Ovary (tissue), 10 donors: ENCODE measurements around the gene PARD3. TPM values are rescaled to one million over a fixed set of nuclear protein-coding genes. Genes with fewer than 3 reads are reported as not detected.

Source experiments
- DNase-seq, 5 donors: peaks; one replicate each; pipeline ENCODE4 v3.0.0-alpha.2; 2019 to 2020
- H3K27ac ChIP-seq, 2 donors: fragments of 200-600 bp; one replicate each; pipeline versions ENCODE4 v1.5.1 to v1.8.0; 2019 to 2022
- H3K27me3 ChIP-seq: fragments of 200-600 bp; one replicate; pipeline ENCODE4 v1.8.0; 2022
- H3K36me3 ChIP-seq: fragments of 200-600 bp; sonication (generic); one replicate; pipeline ENCODE4 v1.5.1; 2019
- H3K4me1 ChIP-seq: one replicate; pipeline ENCODE4 v1.8.1; 2013; ENCODE audit warnings: mild to moderate bottlenecking, moderate library complexity; ENCODE audit not compliant: insufficient read depth
- H3K4me3 ChIP-seq: fragments of 200-600 bp; sonication (generic); one replicate; pipeline ENCODE4 v1.5.1; 2017
- H3K9me3 ChIP-seq, 2 donors: fragments of 200-600 bp in 1 of 2; sonication (generic) in 1 of 2; one replicate each; pipeline versions ENCODE4 v1.5.1 to v1.8.1; 2013 to 2019; ENCODE audit warnings: mild to moderate bottlenecking in 1 of 2, moderate library complexity in 1 of 2
- CTCF ChIP-seq, 3 donors: fragments of 450-650 bp in 2 of 3; fragments of 200-600 bp in 1 of 3; IDR thresholded peaks; one replicate each; pipeline versions ENCODE4 v1.5.1 to v1.8.0; 2016 to 2022; ENCODE audit warnings: antibody characterized with exemption in 3 of 3, mild to moderate bottlenecking in 1 of 3
- EP300 ChIP-seq: sonication (generic); formaldehyde crosslinking; IDR thresholded peaks from one replicate; pipeline ENCODE4 v1.6.1; 2017; ENCODE audit warnings: antibody characterized with exemption
- POLR2A ChIP-seq: fragments of 450-650 bp; IDR thresholded peaks from one replicate; pipeline ENCODE4 v1.6.1; 2017; ENCODE audit warnings: antibody characterized with exemption, mild to moderate bottlenecking, moderate library complexity
- WGBS, 3 donors: extraction: QIAGEN DNeasy Blood & Tissue Kit in 1 of 3; methylation state at CpG; one replicate each; pipeline versions ENCODE4 v1.1.5 to v1.1.7; 2013 to 2017; 5-methylcytosine and 5-hydroxymethylcytosine counted together
- intact Hi-C, 4 donors: fragments of 100-400 bp; cut with DNase I; formaldehyde crosslinking; loops; one replicate each; pipeline versions ENCODE4 v1.11.0 to v1.15.1; 2022 to 2023
- long read RNA-seq, 3 donors: library from polyadenylated mRNA in 2 of 3; unstranded in 2 of 3; transcript quantifications; one replicate each; pipeline ENCODE4 v2.0.0 and lab custom pipeline, GENCODE V29; 2021 to 2026
- polyA plus RNA-seq, 2 donors: library from polyadenylated mRNA; stranded (reverse); fragments of 200-250 nt in 1 of 2; fragments of 350-450 nt in 1 of 2; fragmentation: Illumina TruSeq in 1 of 2; extraction: RNeasy Lipid Tissue Mini Kit (QIAGEN cat#74804) in 1 of 2; gene quantifications; one replicate each; pipeline ENCODE4 v1.2.3, GENCODE V29; 2013 to 2014
- total RNA-seq, 7 donors: library from RNA; depleted of rRNA in 2 of 7; stranded (reverse); fragments of >200 nt in 2 of 7; fragmentation: NEBNext Ultra II Directional in 3 of 7; extraction: Animal tissue kit (Norgen Biotek cat#: 25700) in 3 of 7; gene quantifications; one replicate each; pipeline versions ENCODE4 v1.1.0 to v1.2.4, GENCODE V29; 2016 to 2023
- donor health status: DM: no; HTN: no; CAD: no; lungs with moderate emphysema.
- donor health status: DM: no; HTN: no; CAD: no.
- donor health status: Bipolar disorder and iron deficiency.
- donor health status: DM: yes; HTN: yes; CAD: no.
- donor health status: DM: no; HTN: no; CAD: no.
- donor health status: DM: yes; HTN: yes; CAD: no.

PARD3 gene
- total RNA-seq: 10 to 100 TPM; 43.1 to 92.3 (median 67.1) TPM
- polyA plus RNA-seq: 10 to 100 TPM; 31.8 to 76.1 TPM
- long read RNA-seq, donor 1, partial matches to known transcripts: 31 of 70 reads
- long read RNA-seq, donor 1, other reads (novel, unspliced or antisense): 39 of 70 reads
- long read RNA-seq, donor 2, partial matches to known transcripts: 10 of 11 reads
- long read RNA-seq, donor 2, other reads (novel, unspliced or antisense): 0 of 11 reads
- long read RNA-seq, donor 3, full-length matches to known transcripts: 14 of 84 reads
- long read RNA-seq, donor 3, partial matches to known transcripts: 21 of 84 reads
- long read RNA-seq, donor 3, other reads (novel, unspliced or antisense): 49 of 84 reads

DNA sequence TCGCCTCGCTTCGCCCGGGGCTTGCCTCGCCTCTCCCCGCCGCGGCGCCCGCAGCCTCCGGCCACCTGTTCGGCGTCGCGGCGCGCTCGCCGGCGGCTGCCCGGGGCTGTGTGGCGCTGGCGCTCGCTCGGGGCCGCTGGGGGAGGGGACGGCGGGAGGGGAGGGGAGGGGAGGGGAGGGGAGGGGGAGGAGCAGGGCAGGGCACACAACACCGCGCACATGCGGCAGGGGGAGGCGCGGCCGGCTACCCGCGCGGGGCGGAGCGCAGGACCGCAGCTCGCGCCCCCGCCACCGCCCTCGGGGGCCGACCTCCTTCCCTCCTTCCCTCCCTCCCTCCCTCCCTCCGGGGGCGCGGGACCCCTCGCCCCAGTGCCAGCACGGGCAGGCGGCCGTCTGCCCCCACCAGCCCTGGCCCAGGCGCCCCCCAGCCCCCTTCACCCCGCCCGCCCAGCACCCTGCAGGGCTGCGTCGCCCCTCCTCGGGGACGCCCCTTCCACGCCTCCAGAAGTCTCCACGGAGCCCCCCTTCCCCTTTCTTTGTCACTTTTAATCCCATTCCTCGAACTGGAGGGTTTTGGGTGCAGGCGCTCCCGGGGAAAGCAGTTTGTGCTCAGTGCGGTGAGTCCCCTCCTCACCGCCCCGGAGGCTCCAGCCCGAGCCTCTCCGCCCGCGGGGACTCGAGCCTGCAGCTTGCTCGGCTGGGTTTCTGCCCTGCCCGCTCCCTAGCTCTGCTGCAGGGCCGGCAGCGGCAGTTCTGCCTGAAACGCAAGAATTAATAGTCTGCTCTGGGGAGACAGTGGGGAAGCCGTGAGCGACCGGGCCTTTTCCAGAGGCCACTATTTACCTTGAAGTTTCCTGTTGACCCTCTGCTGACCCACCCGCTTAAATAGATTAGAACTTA lies at the start of gene PARD3:
Gene PARD3 (minus strand): TSS at position 112 of the 900 bp plus-strand sequence. CDS start 301 bp downstream, outside the sequence.
- Histone ChIP-seq H3K4me1 (peaks cover 13% of the 10 kb centered on the region), H3K9me3 (no peaks in the 10 kb centered on the region), H3K4me3 (peak within 1 kb of the TSS; percentile 67), H3K27me3 (no peaks in the 10 kb centered on the region), H3K27ac (peak within 1 kb of the TSS; percentile 94 to 97), H3K36me3 (no peaks in the 10 kb centered on the region)
- 0 to 1% (median 0%) methylated on average over 24 to 79 of the region's 82 CpGs for WGBS, 3 donors
- intact Hi-C loops: loop anchor here (10.0 kb wide), 3 partner anchors 81 to 151 kb away; no protein-coding TSS in a partner anchor
- DNase-seq: peak; percentile 77 to 82 (median 78)
- no peak for TF ChIP-seq POLR2A
- TF ChIP-seq CTCF (IDR thresholded peaks at IDR 0.05): no peak
- TF ChIP-seq EP300: no peak

DNA sequence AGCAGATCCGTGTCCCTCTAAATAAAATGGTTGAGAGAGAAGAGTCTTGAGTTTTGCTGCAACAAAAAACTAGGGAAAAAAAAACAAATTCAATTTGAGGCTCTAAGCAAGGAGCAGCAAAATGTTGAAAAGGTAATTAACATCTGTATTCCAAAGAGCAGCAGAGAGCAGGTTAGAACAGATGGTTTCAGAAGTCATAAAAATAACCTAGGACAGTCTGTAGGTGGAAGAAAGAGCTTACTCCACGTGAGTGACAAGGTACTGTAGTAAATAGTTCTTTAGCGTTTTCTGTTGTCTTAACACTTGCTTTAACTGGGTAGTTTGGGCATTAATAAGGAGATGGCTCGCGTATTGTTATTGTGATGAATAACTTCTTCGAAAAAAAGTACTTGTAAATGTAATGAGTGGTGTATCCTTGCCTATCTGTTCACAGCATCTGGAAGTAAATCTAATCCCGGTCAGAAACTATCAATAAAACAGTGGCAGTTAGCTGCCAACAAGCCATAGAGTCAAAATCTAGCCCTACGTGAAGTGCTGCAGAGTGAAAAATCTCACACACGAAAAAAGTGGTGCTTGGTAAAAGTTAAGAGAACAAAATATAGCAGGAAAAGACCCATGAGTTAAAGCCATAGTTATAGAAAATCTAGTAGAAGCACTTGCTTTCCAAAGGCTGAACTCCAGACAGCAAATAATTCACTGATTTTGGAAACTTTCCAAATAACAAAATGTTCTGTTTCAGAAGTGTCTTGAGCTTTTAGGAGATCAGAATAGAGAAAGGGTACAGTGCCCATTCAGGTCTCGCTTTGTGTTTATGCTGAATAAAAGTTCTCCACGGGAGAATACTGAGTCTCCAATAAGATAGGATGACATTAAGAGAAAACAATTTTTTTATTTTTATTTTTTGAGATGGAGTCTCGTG lies 49.3 kb upstream of the PARD3 start:
- Histone ChIP-seq H3K27ac (peak overlapping the region in 1 of 2 donors; percentile 32), H3K4me3 (no peak overlapping the region), H3K9me3 (no peaks in the 10 kb centered on the region), H3K4me1 (peaks cover 21% of the 10 kb centered on the region), H3K27me3 (no peaks in the 10 kb centered on the region), H3K36me3 (no peaks in the 10 kb centered on the region)
- no peak for TF ChIP-seq CTCF (IDR thresholded peaks at IDR 0.05)
- no peak for TF ChIP-seq EP300
- TF ChIP-seq POLR2A: no peak
- intact Hi-C loops: no loop called here
- 22 to 26% (median 23%) methylated on average over 12 of the region's 12 CpGs for whole genome bisulfite sequencing, 3 donors
- no peak for DNase-seq

DNA sequence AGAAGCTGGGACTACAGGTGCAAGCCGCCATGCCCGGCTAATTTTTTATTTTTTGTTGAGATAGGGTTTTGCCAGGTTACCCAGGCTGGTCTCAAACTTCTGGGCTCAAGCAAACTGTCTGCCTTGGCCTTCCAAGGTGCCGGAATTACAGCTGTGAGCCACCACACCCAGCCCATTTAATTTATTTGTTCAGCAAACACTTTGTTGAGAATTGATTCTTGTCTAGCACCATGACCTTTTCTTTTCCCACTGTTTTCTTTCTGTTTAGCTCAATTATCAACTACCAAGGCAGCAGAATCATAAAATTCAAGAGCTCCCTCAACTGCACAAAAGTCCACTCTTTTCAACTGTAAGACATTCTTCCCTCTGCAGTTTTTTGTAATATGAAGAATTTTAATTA lies 47.8 kb upstream of the PARD3 start:
- DNase-seq: no peak
- no peak for TF ChIP-seq CTCF (IDR thresholded peaks at IDR 0.05)
- TF ChIP-seq EP300: no peak
- TF ChIP-seq POLR2A: no peak

More for the DNA sequence above, 47.8 kb upstream of the PARD3 start:
- H3K9me3 ChIP-seq: no peaks in the 10 kb centered on the region
- peaks cover 21% of the 10 kb centered on the region for H3K4me1 ChIP-seq
- WGBS, 3 donors: 73 to 99% (median 98%) methylated on average over 3 of the region's 3 CpGs
- intact Hi-C loops: no loop called here
- H3K4me3 ChIP-seq: no peak overlapping the region
- H3K27me3 ChIP-seq: no peaks in the 10 kb centered on the region
- H3K27ac ChIP-seq: no peak overlapping the region
- H3K36me3 ChIP-seq: no peaks in the 10 kb centered on the region
